Sigmoid colon (tissue), 7 donors: ENCODE results near the gene MYLK. TPM values are rescaled to one million over a fixed set of nuclear protein-coding genes. Genes with fewer than 3 reads are reported as not detected.

Experiments used
- DNase-seq: peaks from one replicate; pipeline ENCODE4 v3.0.0-alpha.2; 2019
- H3K27ac ChIP-seq, 4 donors: fragments of 200-600 bp; sonication (generic); one replicate each; pipeline ENCODE4 v1.5.1; 2016 to 2019; ENCODE audit warnings: mild to moderate bottlenecking in 1 of 4
- H3K27me3 ChIP-seq, 3 donors: fragments of 200-600 bp; sonication (generic); one replicate each; pipeline ENCODE4 v1.5.1; 2019; ENCODE audit warnings: mild to moderate bottlenecking in 1 of 3
- H3K36me3 ChIP-seq, 4 donors: fragments of 200-600 bp; sonication (generic); one replicate each; pipeline ENCODE4 v1.5.1; 2016 to 2019
- H3K4me1 ChIP-seq, 4 donors: fragments of 200-600 bp; sonication (generic); one replicate each; pipeline ENCODE4 v1.5.1; 2017 to 2019
- H3K4me3 ChIP-seq, 4 donors: fragments of 200-600 bp; sonication (generic); one replicate each; pipeline ENCODE4 v1.5.1; 2017 to 2019; ENCODE audit warnings: mild to moderate bottlenecking in 2 of 4, moderate library complexity in 1 of 4
- H3K9me3 ChIP-seq, 4 donors: fragments of 200-600 bp in 3 of 4; sonication (generic) in 3 of 4; one replicate each; pipeline versions ENCODE4 v1.5.1 to v1.6.1; 2013 to 2019
- EP300 ChIP-seq, 4 donors: sonication (generic); formaldehyde crosslinking; IDR thresholded peaks; one replicate each; pipeline ENCODE4 v1.6.1; 2017; ENCODE audit warnings: antibody characterized with exemption in 4 of 4
- POLR2A ChIP-seq, 2 donors: fragments of 450-650 bp; IDR thresholded peaks; one replicate each; pipeline ENCODE4 v1.6.1; 2016; ENCODE audit warnings: antibody characterized with exemption in 2 of 2, mild to moderate bottlenecking in 2 of 2, moderate library complexity in 2 of 2
- POLR2AphosphoS5 ChIP-seq, 4 donors: sonication (generic); formaldehyde crosslinking; IDR thresholded peaks; one replicate each; pipeline ENCODE4 v1.6.1; 2017; ENCODE audit warnings: antibody characterized with exemption in 4 of 4
- WGBS, 2 donors: extraction: QIAGEN DNeasy Blood & Tissue Kit; methylation state at CpG; one replicate each; pipeline ENCODE4 v1.1.7; 2013; 5-methylcytosine and 5-hydroxymethylcytosine counted together
- intact Hi-C: fragments of 100-400 bp; cut with DNase I; formaldehyde crosslinking; loops from one replicate; pipeline ENCODE4 v1.15.1; 2023
- polyA plus RNA-seq, 3 donors: library from polyadenylated mRNA; stranded (reverse); fragments of 200-250 nt; gene quantifications; one replicate each; pipeline ENCODE4 v1.2.3, GENCODE V29; 2013
- total RNA-seq, 4 donors: library from RNA; depleted of rRNA; stranded (reverse); fragments of >200 nt; gene quantifications; one replicate each; pipeline ENCODE4 v1.1.0, GENCODE V29; 2016
- TF ChIP-seq, protein P1 (sequence below), 4 experiments: fragments of 450-650 bp in 3 of 4; fragments of 200-600 bp in 1 of 4; IDR thresholded peaks; one replicate each; pipeline ENCODE4 v1.5.1; 2016 to 2019; ENCODE audit warnings: antibody characterized with exemption in 4 of 4, mild to moderate bottlenecking in 3 of 4, moderate library complexity in 2 of 4
- donor health status: healthy with polysubstance abuse.
- donor health status: Bipolar disorder and iron deficiency.
- donor health status: healthy.

The MYLK gene
- 1,000 to 10,000 TPM; 1,169 to 2,153 (median 1,962) TPM for total RNA-seq
- polyA plus RNA-seq: 100 to 1,000 TPM in 1 of 3 donors, 10 to 100 TPM in 2; 21.5 to 155 (median 34.2) TPM

- DNase-seq: peak; percentile 88
- H3K9me3 ChIP-seq: no peaks in the 10 kb centered on the region
- H3K4me1 ChIP-seq: peaks cover 0 to 13% (median 5%) of the 10 kb centered on the region in 4 donors
- TF ChIP-seq, protein P1, sequence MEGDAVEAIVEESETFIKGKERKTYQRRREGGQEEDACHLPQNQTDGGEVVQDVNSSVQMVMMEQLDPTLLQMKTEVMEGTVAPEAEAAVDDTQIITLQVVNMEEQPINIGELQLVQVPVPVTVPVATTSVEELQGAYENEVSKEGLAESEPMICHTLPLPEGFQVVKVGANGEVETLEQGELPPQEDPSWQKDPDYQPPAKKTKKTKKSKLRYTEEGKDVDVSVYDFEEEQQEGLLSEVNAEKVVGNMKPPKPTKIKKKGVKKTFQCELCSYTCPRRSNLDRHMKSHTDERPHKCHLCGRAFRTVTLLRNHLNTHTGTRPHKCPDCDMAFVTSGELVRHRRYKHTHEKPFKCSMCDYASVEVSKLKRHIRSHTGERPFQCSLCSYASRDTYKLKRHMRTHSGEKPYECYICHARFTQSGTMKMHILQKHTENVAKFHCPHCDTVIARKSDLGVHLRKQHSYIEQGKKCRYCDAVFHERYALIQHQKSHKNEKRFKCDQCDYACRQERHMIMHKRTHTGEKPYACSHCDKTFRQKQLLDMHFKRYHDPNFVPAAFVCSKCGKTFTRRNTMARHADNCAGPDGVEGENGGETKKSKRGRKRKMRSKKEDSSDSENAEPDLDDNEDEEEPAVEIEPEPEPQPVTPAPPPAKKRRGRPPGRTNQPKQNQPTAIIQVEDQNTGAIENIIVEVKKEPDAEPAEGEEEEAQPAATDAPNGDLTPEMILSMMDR (IDR thresholded peaks at IDR 0.05): no peak
- TF ChIP-seq EP300 (IDR thresholded peaks at IDR 0.05) (no peak), POLR2AphosphoS5 (IDR thresholded peaks at IDR 0.05) (peak in 2 of 4 donors; percentile 8 to 25)
- H3K27me3 ChIP-seq: no peaks in the 10 kb centered on the region
- H3K4me3 ChIP-seq: peak within 1 kb of the TSS; percentile 37 to 65 (median 48)
- WGBS, 2 donors: 2% methylated on average over 70 of the region's 70 CpGs
- intact Hi-C loops: loop anchor here (10.0 kb wide), 2 partner anchors 140 to 230 kb away; no protein-coding TSS in a partner anchor
- H3K36me3 ChIP-seq: no peaks in the 10 kb centered on the region
- H3K27ac ChIP-seq: peak within 1 kb of the TSS; percentile 46 to 78 (median 67)
These were observed at the start of gene MYLK for GRCh38 chr3:123884203-123884831. TSS of gene MYLK (minus strand) at chr3:123884332. CDS start at chr3:123793841, 90,491 bp downstream.

DNA sequence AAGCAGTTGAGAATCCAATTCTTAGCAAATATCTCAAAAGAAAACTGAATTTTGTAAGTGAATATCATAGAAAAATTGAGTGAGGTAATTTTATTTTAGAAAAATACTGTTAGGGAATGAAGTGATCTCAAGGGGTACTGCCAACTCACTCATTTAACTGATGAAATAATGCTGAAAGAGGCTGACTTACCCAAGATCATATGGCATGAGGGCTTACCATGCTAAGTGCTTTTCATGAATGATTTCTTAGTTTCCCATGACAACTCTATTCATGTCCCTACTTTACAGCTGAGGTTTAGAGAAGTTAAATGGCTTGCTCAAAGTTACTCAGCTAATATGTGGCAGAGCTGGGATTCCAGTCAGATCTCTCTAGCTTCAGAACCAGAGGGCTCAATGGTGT, 46.3 kb upstream of the MYLK start:
- H3K27ac ChIP-seq: no peak overlapping the region
- H3K36me3 ChIP-seq: peaks cover 0 to 36% (median 3%) of the 10 kb centered on the region in 4 donors
- H3K4me3 ChIP-seq: no peak overlapping the region
- H3K27me3 ChIP-seq: no peaks in the 10 kb centered on the region
- no peak for DNase-seq
- TF ChIP-seq POLR2AphosphoS5 (IDR thresholded peaks at IDR 0.05): no peak
- TF ChIP-seq, protein P1 (IDR thresholded peaks at IDR 0.05): no peak
- TF ChIP-seq POLR2A (IDR thresholded peaks at IDR 0.05): no peak
- no peak for TF ChIP-seq EP300 (IDR thresholded peaks at IDR 0.05)
- H3K9me3 ChIP-seq: no peaks in the 10 kb centered on the region
- no peaks in the 10 kb centered on the region for H3K4me1 ChIP-seq
- intact Hi-C loops: no loop called here

GRCh38 chr3:123929325-123929724, 45.2 kb upstream of the MYLK start:
- H3K4me3 ChIP-seq: no peak overlapping the region
- peaks cover 0 to 36% (median 3%) of the 10 kb centered on the region in 4 donors for H3K36me3 ChIP-seq
- TF ChIP-seq, protein P1 (IDR thresholded peaks at IDR 0.05): no peak
- TF ChIP-seq EP300 (IDR thresholded peaks at IDR 0.05) (no peak), POLR2AphosphoS5 (IDR thresholded peaks at IDR 0.05) (no peak), POLR2A (IDR thresholded peaks at IDR 0.05) (no peak)
- H3K9me3 ChIP-seq: no peaks in the 10 kb centered on the region
- H3K27me3 ChIP-seq: no peaks in the 10 kb centered on the region
- intact Hi-C loops: no loop called here
- 94 to 97% methylated on average over 9 of the region's 9 CpGs for WGBS, 2 donors
- H3K27ac ChIP-seq: no peak overlapping the region
- no peak for DNase-seq
- no peaks in the 10 kb centered on the region for H3K4me1 ChIP-seq

GRCh38 chr3:123926396-123926795, 42.3 kb upstream of the MYLK start:
- H3K4me1 ChIP-seq: no peaks in the 10 kb centered on the region
- no peak for TF ChIP-seq EP300 (IDR thresholded peaks at IDR 0.05)
- no peak for TF ChIP-seq POLR2AphosphoS5 (IDR thresholded peaks at IDR 0.05)
- TF ChIP-seq POLR2A (IDR thresholded peaks at IDR 0.05): no peak
- TF ChIP-seq, protein P1 (IDR thresholded peaks at IDR 0.05): no peak
- H3K36me3 ChIP-seq: peaks cover 0 to 21% (median 3%) of the 10 kb centered on the region in 4 donors
- H3K27ac ChIP-seq: no peak overlapping the region
- DNase-seq: no peak
- H3K4me3 ChIP-seq: no peak overlapping the region
- intact Hi-C loops: no loop called here
- no peaks in the 10 kb centered on the region for H3K9me3 ChIP-seq
- H3K27me3 ChIP-seq: no peaks in the 10 kb centered on the region

DNA sequence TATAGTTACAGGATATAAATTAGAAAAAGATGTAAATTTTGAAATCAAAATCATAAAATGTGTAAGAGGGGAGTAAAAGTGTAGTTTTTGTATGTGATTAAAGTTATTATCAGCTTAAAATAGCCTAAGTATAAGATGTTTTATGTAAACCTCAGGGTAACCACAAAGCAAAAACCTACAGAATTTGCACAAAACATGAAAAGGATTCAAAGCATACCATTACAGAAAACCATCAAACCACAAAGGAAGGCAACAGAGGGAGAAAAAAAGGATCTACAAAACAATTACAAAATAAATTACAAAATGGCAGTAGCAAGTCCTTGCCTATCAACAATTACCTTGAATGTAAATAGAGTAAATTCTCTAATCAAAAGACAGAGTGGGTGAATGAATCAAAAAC, 36.7 kb upstream of the MYLK start:
- H3K27me3 ChIP-seq: no peaks in the 10 kb centered on the region
- H3K27ac ChIP-seq: no peak overlapping the region
- DNase-seq: no peak
- TF ChIP-seq EP300 (IDR thresholded peaks at IDR 0.05): no peak
- TF ChIP-seq, protein P1 (IDR thresholded peaks at IDR 0.05): no peak
- TF ChIP-seq POLR2AphosphoS5 (IDR thresholded peaks at IDR 0.05): no peak
- no peak for TF ChIP-seq POLR2A (IDR thresholded peaks at IDR 0.05)
- H3K4me3 ChIP-seq: no peak overlapping the region
- H3K36me3 ChIP-seq: peaks cover 0 to 17% (median 1%) of the 10 kb centered on the region in 4 donors
- H3K4me1 ChIP-seq: no peaks in the 10 kb centered on the region
- intact Hi-C loops: no loop called here
- peaks cover 0 to 4% (median 1%) of the 10 kb centered on the region in 4 donors for H3K9me3 ChIP-seq
